ENCODE results near the gene ARHGEF17.

ARHGEF17 gene

DNA sequence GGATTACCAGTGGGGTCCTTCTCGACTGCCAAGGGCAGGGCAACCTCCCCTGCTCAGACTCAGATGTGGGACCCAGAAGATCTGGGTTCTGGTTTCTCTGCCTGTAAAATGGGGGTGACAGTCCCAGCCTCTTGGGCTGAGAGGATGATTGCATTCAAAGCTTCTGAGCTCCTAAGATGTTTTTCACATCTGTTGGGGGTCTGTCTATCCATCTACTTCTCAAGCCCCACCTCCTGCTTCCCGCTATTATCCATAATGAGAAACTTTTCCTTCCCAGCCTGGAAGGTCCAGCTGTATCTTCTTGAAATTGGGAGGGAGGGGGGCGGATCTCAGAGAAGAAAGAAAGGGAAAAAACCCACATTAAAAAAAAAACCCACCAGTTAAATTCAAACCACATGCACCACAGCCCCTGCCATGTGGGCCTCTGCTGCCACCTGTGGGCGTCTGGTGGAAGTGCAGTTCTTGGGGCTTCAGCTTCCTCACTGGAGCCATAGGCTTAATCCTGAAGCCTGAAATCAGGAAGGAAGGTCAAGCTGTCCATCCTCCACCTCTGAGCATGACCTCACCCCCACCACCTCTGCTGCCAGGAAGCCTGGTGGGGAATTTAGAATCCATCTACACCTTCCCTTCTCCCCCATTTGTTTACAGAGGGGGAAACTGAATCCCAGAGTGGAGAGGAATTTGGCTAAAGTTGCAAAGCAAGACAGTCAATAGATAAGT is 27.3 kb downstream of the ARHGEF17 start:
- DNase-seq, result peak; percentile 83

DNA sequence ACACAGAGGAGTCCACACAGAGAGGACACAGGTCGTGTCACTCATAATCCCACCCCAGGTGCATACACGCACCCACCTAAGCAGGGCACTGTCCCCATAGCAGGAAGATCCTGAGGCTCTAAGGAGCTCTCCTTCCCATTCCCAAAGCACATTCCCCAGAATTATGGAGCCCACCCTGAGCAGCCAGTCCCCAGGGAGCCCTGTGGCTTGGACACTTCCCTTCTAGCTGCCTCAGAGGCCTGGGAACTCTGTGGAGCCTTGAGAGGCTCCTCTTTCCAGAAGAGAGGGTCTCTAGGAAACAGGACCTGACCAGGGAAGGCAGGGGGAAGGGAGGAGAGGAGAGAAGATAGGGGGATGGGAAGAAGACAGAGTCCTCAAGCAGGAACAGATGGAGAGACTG is 29.8 kb downstream of the ARHGEF17 start:
- no peak for DNase-seq

- no peak for DNase-seq
Observed at GRCh38 chr11:73338279-73338678, 30.2 kb downstream of the ARHGEF17 start.

- no peak for DNase-seq
Observed at GRCh38 chr11:73340164-73340563, 32.1 kb downstream of the ARHGEF17 start.

GRCh38 chr11:73342633-73343032 is 34.6 kb downstream of the ARHGEF17 start:
- DNase-seq, result no peak

DNA sequence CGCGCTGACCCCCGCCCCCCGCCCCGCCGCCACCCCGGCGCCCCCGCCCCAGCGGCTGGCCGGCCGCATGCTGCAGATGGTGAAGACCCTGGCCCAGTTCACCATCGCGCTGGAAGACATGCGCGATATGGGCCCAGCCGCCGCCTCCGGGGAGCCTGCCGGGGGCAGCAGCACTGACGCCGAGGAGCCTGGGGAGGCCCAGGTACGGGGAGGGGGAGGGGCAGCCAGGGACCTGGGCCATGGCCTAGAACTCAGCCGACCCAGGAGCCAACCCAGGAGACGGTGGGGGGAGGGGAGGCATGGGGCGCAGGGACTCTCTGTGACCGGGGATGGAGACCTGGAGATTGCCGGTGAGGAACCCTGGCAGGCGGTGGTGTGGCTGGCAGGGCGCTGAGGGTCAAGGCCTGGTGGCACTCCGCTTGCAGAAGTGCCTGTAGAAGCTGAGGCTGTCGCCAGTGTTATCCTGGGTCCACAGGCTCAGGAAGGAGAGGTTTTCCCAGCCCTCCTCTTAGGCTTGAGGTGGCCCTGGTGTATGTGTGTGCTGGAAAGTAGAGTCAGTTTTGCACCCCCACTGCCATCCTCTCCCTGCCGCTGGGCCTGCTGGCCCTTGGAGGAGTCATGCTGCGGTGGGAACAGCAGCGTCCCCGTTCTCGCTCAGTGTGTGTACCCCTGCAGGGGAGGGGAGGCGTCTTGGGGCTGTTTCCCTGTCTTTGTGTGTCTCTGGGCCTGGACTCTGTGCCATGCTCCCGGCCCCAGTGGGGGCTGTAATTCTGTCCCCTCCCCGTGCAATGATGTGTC is 35.2 kb downstream of the ARHGEF17 start:
- no peak for DNase-seq

DNA sequence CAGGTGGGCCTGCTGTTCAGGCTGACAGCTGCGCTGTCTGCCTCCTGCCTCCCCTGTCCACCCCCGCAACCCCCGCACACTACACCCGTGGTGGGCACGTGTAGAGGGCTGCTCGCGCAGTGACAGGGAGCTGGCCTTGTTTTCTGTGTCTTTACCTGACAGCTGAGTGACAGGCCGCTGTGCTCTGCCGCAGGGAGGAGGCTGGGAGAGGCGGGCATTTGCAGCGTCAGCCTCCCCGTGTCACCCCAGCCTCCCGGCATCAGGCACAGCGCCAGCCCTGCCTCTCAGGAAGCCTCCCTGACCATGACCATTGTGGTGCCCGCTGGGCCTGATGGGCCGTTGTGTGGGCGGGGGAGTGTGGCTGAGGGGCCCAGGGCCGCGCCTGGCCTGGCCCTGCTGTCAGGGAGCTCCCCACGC is 36.1 kb downstream of the ARHGEF17 start:
- no peak for DNase-seq

DNA sequence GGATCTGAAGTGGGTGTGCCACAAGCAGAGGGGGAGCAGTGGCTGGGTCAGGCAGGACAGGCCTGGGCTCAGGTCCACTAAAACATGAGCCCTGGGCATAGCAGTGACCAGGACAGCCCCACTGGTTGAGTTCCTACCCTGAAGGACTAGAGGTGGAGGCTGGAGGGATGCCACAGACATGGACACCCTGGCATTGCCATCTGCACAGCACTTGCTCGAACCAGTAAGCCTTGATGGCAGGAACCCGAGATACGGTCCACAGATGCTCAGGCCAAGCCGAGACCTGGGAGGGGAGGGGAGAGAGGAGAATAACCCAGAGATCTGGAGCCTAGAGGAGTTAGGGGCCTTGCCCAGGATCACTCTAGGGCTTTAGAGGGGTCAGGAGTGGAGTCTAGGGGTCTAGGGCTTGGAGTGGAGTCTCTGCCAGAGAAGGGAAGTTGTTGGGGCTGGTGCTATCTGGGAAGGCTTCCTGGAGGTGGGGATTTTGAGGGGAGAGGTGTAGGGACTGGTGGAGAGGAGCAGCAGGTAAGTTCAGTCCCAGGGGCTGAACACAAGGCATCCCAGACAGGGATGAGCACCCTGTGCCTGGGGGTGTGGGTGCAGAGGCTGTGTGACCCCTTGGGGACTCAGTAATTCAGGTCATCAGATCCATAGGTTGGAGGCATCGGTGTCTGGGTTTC is 37.5 kb downstream of the ARHGEF17 start:
- no peak for DNase-seq

GRCh38 chr11:73346186-73346935 is 38.3 kb downstream of the ARHGEF17 start:
- DNase-seq, result no peak

- DNase-seq, result no peak
Observed at GRCh38 chr11:73347067-73347466, 39.0 kb downstream of the ARHGEF17 start.

- no peak for DNase-seq
Observed at GRCh38 chr11:73348838-73349237, 40.8 kb downstream of the ARHGEF17 start.

- no peak for DNase-seq
Observed at GRCh38 chr11:73349633-73350032, 41.6 kb downstream of the ARHGEF17 start.

- DNase-seq, result peak; percentile 61
Observed at GRCh38 chr11:73350908-73351636, 43.0 kb downstream of the ARHGEF17 start.

DNA sequence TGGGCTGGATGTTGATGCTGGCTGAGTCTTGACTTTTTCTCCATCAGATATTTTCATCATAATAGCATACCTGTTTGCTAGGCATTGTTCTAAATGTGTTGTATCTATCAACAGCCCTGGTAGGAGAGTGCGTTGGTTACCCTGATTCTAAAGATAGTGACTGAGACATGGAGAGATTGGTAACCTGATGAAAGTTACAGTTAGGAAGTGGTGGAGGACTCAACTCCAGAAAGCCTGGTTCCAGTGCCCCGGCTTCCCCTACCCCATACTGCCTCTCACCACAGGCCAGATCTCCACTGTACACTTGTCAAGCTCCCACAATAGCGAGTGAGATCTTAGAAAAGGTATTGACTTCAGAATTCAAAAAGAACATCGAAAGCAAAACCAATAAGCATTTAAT is 45.3 kb downstream of the ARHGEF17 start:
- DNase-seq, result peak; percentile 53

- DNase-seq, result no peak
Observed at GRCh38 chr11:73355109-73355508, 47.0 kb downstream of the ARHGEF17 start.

DNA sequence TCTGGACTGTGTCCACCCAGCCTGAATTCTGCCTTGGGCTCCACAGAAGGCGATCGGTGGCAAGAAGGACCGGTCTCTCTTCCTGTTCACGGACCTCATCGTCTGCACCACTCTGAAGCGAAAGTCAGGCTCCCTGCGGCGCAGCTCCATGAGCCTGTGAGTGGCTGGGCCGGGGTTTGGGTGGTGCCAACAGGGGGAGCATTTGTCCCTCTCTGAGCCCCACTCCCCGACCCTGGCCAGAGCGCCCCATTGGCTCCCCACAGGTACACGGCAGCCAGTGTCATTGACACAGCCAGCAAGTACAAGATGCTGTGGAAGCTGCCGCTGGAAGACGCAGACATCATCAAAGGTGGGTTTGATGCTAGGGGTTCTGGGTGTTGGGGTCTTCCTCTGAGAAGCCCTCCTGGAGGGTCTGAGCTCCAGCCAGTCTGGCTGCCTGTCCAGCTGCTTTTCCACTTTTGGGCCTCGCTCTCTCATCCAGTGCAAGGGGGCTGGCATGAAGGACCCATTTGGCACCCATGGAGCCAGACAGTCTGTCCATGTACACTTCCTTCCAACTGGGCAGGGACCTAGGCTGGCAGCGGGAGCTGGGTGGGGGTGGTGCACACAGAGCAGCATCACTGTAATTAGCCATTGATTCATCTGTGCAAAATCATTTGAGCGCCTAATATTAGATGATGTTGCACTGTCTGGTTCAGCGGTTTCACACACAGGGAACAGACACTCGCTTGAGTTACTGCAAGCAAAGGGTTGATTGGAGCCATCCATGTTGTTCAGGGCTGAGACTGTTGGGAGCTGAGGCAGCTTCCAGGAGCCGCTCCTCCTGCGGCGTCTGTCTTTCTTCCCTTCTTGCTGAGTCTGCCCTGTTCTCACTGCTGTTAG is 49.1 kb downstream of the ARHGEF17 start:
- DNase-seq, result no peak

DNA sequence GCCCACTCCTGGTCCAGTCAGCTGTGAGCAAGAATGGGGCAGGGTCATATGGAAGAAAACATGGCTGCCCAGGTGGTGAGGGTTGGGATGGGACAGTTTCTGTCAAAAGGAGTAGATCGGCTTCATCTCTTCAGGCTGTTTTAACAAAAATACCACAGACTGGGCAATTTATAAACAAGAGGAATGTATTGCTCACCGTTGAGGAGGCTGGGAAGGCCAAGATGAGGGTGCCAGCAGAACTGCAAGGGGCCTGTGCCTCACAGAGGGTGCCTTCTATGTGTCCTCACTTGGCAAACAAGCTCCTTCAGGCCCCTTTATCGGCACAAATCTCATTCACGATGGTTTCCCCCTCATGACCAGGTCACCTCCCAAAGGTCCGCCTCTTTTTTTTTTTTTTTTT is 50.0 kb downstream of the ARHGEF17 start:
- DNase-seq, result no peak

DNA sequence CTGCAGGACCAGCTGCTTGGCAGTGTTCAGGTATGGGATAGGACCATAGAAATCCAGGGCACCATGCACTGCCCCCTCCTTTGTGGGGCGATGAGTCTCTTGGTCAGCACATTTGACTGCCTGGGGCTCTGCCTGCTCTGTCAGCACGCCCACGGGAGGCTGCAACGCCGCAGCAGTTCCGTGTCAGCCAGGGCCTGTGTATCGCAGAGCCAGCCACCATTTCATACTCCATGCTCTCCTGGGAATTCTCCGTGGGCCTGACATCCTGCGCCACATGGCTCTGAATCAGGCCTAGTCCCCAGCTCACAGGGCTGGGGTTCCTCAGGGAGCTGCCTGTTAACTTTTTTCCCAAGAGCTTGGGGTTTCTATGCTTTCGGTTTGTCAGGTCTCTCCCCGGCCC is 51.3 kb downstream of the ARHGEF17 start:
- no peak for DNase-seq

DNA sequence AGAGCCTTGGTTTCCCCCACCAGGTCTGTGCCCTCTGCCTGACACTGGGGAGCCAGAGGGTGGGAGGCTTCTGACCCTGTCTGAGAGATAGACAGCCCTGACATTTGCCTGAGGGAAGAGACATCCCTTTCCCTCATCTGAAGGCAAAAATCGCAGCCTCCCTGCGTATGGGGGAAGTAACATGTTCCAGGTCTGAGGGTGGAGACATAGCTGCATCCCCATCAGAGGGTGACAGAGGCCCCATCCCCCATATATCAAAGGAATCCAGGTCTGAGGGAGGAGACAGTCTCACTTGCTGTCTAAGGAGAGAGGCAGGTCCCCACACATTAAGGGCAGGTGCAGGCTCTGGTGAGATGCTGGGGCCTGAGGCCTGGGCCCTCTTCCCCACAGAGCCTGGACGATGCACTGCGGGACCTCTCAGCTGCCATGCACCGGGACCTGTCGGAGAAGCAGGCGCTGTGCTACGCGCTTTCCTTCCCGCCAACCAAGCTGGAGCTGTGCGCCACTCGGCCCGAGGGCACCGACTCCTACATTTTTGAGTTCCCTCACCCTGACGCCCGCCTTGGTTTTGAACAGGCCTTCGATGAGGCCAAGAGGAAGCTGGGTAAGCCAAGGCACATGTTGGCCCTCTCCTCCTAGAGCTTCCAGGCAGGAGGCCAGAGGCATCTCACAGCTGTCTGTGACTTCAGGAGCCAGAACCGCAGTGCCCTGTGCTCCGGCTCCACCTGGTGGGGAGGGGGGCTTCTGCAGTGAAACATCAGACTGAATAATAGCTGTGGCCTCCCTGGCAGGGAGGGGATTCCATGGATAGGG is 52.1 kb downstream of the ARHGEF17 start:
- peak; percentile 41 for DNase-seq

DNA sequence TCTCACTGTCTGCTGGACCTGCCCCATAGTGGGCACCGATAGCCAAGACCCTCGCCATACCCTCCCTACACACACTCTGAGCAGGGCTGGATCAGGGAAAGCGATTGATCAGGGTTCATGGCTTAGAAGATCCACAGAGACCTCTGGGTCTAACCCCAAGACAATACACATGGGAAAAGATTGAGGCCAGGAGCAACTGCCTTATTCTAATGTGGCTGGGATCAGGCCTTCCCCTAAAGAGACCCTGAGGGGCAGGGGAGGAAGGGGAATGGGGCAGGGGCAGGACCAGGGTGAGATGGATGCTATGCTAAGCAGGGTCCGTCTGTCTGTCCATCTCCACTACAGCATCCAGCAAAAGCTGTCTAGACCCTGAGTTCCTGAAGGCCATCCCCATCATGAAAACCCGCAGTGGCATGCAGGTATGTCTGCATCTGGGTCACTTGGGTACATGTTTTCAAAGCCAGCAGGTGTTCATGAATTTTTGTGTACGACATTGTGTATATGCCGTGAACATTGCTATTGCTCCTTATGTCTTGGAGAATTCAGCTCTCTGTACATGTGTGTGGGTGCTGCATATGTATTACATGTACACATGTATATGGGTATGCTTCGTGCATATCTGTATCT is 52.8 kb downstream of the ARHGEF17 start:
- DNase-seq, result no peak
